Kidney (tissue), 14 donors: ENCODE data around the gene KLK1. TPM values are rescaled to one million over a fixed set of nuclear protein-coding genes. Genes with fewer than 3 reads are reported as not detected.

Source experiments
- DNase-seq, 5 donors: peaks; one replicate each; pipeline ENCODE4 v3.0.0-alpha.2; 2013 to 2020
- FAIRE-seq: peaks from 2 replicates; lab custom pipeline; 2012; peaks lifted over from hg19 to GRCh38; lab: Jason Lieb, UNC
- H3K27ac ChIP-seq, 2 donors: one replicate each; pipeline ENCODE4 v1.7.0; 2013; ENCODE audit warnings: low read depth in 2 of 2, low read length in 2 of 2, inconsistent platforms in 1 of 2
- H3K27me3 ChIP-seq: one replicate; pipeline ENCODE4 v1.7.1; 2013; ENCODE audit warnings: low read length, inconsistent platforms; ENCODE audit not compliant: control insufficient read depth, insufficient read depth
- H3K36me3 ChIP-seq, 3 donors: one replicate each; pipeline versions ENCODE4 v1.7.0 to v1.7.1; 2013; ENCODE audit warnings: low read length in 3 of 3, control low read depth in 1 of 3, inconsistent platforms in 1 of 3; ENCODE audit not compliant: insufficient read depth in 3 of 3, control insufficient read depth in 2 of 3
- H3K4me1 ChIP-seq, 3 donors: one replicate each; pipeline versions ENCODE4 v1.7.0 to v1.7.1; 2013; ENCODE audit warnings: low read length in 3 of 3, inconsistent platforms in 1 of 3, low read depth in 1 of 3; ENCODE audit not compliant: control insufficient read depth in 2 of 3, insufficient read depth in 2 of 3
- H3K4me3 ChIP-seq, 3 donors: one replicate each; pipeline versions ENCODE4 v1.7.0 to v1.8.1; 2013; ENCODE audit warnings: low read length in 3 of 3, control low read depth in 1 of 3, inconsistent platforms in 1 of 3
- H3K9ac ChIP-seq, 3 donors: one replicate each; pipeline versions ENCODE4 v1.7.0 to v1.7.1; 2013; ENCODE audit warnings: low read length in 3 of 3, control low read depth in 1 of 3, inconsistent platforms in 1 of 3
- H3K9me3 ChIP-seq, 3 donors: one replicate each; pipeline versions ENCODE4 v1.7.0 to v1.7.1; 2013; ENCODE audit warnings: low read length in 3 of 3, control low read depth in 1 of 3, inconsistent platforms in 1 of 3; ENCODE audit not compliant: control insufficient read depth in 2 of 3, insufficient read depth in 1 of 3
- CTCF ChIP-seq: IDR thresholded peaks from 3 replicates; pipeline ENCODE4 v1.5.1; 2012; ENCODE audit warnings: mild to moderate bottlenecking, moderate library complexity, borderline replicate concordance; ENCODE audit not compliant: insufficient read depth; ENCODE audit errors: extremely low read depth
- intact Hi-C: fragments of 100-400 bp; cut with DNase I; formaldehyde crosslinking; loops from one replicate; pipeline ENCODE4 v1.11.1; 2022
- polyA plus RNA-seq: library from polyadenylated mRNA; stranded (reverse); fragments of 350-450 nt; fragmentation: Illumina TruSeq; extraction: RNeasy Lipid Tissue Mini Kit (QIAGEN cat#74804); gene quantifications from one replicate; pipeline ENCODE4 v1.2.3, GENCODE V29; 2014; ENCODE audit warnings: low read depth, low replicate concordance; ENCODE audit not compliant: insufficient read depth
- total RNA-seq: library from RNA; stranded (reverse); fragmentation: NEBNext Ultra II Directional; extraction: Animal tissue kit (Norgen Biotek cat#: 25700); gene quantifications from one replicate; pipeline ENCODE4 v1.2.1, GENCODE V29; 2021
- donor health status: control.
- donor health status: control.
- donor health status: control.
- donor health status: control.
- donor health status: control.
- donor health status: DM: yes; HTN: yes; CAD: no.
- donor health status: Normal renal cell carcinoma (clear cell type).

Gene KLK1
- total and polyA plus RNA-seq, 2 donors from 2014 or later = 0.41 to 827 TPM

DNA sequence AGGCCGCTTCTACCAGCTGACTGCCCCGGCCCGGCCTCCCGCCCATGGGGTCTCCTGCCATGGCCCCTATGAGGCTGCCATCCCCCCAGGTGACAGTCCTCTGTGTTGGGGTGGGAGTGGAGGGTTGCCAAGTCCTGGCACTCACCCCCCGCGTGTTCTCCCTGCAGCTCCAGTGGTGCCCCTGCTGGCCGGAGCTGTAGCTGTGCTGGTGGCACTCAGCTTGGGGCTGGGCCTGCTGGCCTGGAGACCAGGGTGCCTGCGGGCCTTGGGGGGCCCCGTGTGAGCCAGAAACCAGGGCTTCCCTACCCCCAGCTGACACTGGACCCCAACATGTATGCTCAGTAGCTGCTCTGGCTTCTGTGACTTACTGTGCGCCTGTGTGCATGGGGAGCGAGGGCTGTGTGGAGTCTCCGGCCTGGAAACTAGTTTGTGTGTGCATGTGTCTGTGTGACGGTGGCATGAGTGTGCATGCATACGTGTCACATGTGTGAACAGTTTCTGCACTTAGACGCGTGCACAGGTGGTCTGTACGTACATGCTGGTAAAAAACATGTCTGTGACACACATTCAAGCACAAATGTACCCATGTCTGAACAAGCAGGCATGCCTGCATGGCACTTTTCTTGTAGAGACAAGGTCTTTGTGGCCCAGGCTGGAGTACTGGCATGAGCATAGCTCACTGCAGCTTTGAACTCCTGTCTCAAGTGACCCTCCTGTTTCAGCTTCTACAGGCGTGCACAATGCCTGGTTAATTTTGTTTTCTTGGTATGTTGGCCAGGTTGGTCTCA is 28.5 kb downstream of the KLK1 start:
- H3K27ac ChIP-seq = no peak overlapping the region
- intact Hi-C loops = no loop called here
- peaks cover 0 to 3% (median 0%) of the 10 kb centered on the region in 3 donors for H3K4me1 ChIP-seq
- H3K36me3 ChIP-seq = peaks cover 0 to 10% (median 6%) of the 10 kb centered on the region in 3 donors
- no peak for TF ChIP-seq CTCF
- no peak for FAIRE-seq
- no peak overlapping the region for H3K9ac ChIP-seq
- H3K27me3 ChIP-seq = no peaks in the 10 kb centered on the region
- peak in 1 of 5 donors; percentile 42 for DNase-seq
- no peaks in the 10 kb centered on the region for H3K9me3 ChIP-seq
- H3K4me3 ChIP-seq = no peak overlapping the region

DNA sequence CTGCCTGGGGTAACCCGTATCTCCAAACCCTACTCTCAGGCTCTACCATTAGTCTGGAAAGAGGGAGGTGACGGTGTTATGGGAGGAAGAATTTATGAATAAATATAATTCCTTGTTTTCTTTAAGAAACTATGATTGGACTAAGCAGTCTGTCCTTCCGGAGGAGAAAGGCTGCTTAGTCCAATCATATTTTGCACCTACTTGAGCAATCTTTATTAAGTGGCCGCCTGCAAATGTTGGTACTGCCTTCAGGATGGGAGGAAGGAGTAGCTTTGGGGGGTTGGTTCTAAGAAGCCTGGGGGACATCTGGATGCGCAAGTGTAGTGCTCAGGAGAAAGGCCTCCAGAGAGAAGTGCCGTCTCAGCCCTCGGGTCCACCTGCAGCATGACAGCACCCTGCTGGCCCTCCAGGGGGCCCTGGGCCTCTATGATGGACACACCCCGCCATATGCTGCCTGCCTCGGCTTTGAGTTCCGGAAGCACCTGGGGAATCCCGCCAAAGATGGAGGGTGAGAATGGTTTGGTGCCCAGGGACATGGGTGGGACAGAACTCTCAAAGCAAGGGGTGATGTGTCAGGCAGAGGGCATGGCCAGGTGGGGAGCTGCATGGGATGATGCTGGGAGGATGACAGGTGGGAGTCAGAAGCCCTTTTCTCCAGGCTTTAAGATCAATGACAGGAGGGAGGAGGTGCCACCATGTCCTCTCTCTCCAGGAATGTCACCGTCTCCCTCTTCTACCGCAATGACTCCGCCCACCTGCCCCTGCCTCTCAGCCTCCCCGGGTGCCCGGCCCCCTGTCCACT is 29.3 kb downstream of the KLK1 start:
- no peak overlapping the region for H3K27ac ChIP-seq
- H3K27me3 ChIP-seq = no peaks in the 10 kb centered on the region
- no peak overlapping the region for H3K4me3 ChIP-seq
- H3K9ac ChIP-seq = no peak overlapping the region
- no peak for FAIRE-seq
- TF ChIP-seq CTCF = no peak
- no peaks in the 10 kb centered on the region for H3K9me3 ChIP-seq
- peak in 3 of 5 donors; percentile 28 to 63 (median 31) for DNase-seq
- H3K36me3 ChIP-seq = peaks cover 0 to 10% (median 6%) of the 10 kb centered on the region in 3 donors
- peaks cover 0 to 3% (median 0%) of the 10 kb centered on the region in 3 donors for H3K4me1 ChIP-seq
- intact Hi-C loops = no loop called here

DNA sequence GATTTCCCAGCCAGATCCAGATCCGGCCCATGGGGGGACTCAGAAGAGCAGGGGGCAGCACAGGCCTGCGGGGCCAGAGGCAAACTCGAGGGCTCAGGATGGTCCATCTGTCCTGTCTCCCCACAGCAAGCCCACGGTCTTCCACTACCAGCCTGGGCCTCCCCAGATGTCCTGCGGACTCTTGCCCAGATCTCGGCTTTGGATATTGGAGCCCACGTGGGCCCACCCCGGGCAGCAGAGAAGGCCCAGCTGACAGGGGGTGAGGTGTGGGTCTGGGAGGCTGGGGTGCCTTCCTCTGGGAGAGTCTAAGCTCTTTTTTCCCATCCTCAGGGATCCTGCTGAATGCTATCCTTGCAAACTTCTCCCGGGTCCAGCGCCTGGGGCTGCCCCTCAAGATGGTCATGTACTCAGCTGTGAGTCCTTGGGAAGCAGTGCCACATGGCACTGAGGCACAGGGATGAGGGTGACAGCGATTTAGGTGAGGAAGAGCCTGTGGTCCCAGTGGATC is 30.0 kb downstream of the KLK1 start:
- DNase-seq = no peak
- H3K4me1 ChIP-seq = peaks cover 0 to 3% (median 0%) of the 10 kb centered on the region in 3 donors
- no peak for TF ChIP-seq CTCF
- H3K36me3 ChIP-seq = peaks cover 0 to 10% (median 6%) of the 10 kb centered on the region in 3 donors
- H3K9ac ChIP-seq = no peak overlapping the region
- H3K4me3 ChIP-seq = no peak overlapping the region
- H3K27ac ChIP-seq = no peak overlapping the region
- H3K27me3 ChIP-seq = no peaks in the 10 kb centered on the region
- no peak for FAIRE-seq
- intact Hi-C loops = no loop called here
- no peaks in the 10 kb centered on the region for H3K9me3 ChIP-seq
